ENCODE data around the gene SNRK.

SNRK gene

GRCh38 chr3:43372007-43372740 lies 85.8 kb downstream of the SNRK start:
- DNase-seq (ENCODE audit: low read depth in 2 of 2) = no peak

GRCh38 chr3:43372809-43373559 lies 86.6 kb downstream of the SNRK start:
- DNase-seq (ENCODE audit: low read depth in 2 of 2) = no peak

GRCh38 chr3:43373560-43373928 lies 87.2 kb downstream of the SNRK start:
- DNase-seq (ENCODE audit: low read depth in 2 of 2) = no peak

- peak; percentile 26 to 53 for DNase-seq (ENCODE audit: low read depth in 2 of 2)
Observed at GRCh38 chr3:43378066-43378935, 92.0 kb downstream of the SNRK start.

GRCh38 chr3:43379343-43379742 lies 93.0 kb downstream of the SNRK start:
- no peak for DNase-seq (ENCODE audit: low read depth in 2 of 2)

- no peak for DNase-seq (ENCODE audit: low read depth in 2 of 2)
Observed at GRCh38 chr3:43388175-43388574, 101.8 kb downstream of the SNRK start.

GRCh38 chr3:43388915-43389314 lies 102.6 kb downstream of the SNRK start:
- DNase-seq (ENCODE audit: low read depth in 2 of 2) = no peak

- peak; percentile 42 to 52 for DNase-seq (ENCODE audit: low read depth in 2 of 2)
Observed at GRCh38 chr3:43389388-43390254, 103.3 kb downstream of the SNRK start.

- no peak for DNase-seq (ENCODE audit: low read depth in 2 of 2)
Observed at GRCh38 chr3:43390255-43390588, 103.9 kb downstream of the SNRK start.

- no peak for DNase-seq (ENCODE audit: low read depth in 2 of 2)
Observed at GRCh38 chr3:43391621-43392020, 105.3 kb downstream of the SNRK start.

GRCh38 chr3:43394041-43394554 lies 107.8 kb downstream of the SNRK start:
- DNase-seq (ENCODE audit: low read depth in 2 of 2) = no peak

- no peak for DNase-seq (ENCODE audit: low read depth in 2 of 2)
Observed at GRCh38 chr3:43399034-43399433, 112.7 kb downstream of the SNRK start.

GRCh38 chr3:43400167-43400566 lies 113.8 kb downstream of the SNRK start:
- no peak for DNase-seq (ENCODE audit: low read depth in 2 of 2)

All from stimulated activated CD8-positive, alpha-beta memory T cell treated with anti-CD3 and anti-CD28 coated beads, Interleukin-15, amount 100 ng/mL, for 4 hours (primary cell).